ENCODE data around the gene SPIN2B.
"Not testable (repeated sequence)": the region's sequence is repeated elsewhere in the genome, so short reads cannot be mapped to it uniquely, and the experiment has no call there.

- not testable (repeated sequence) for TF ChIP-seq CTCF, POLR2A, POLR2AphosphoS5 (IDR thresholded peaks at IDR 0.05)
Measured at GRCh38 chrX:57102918-57103317, 18.4 kb downstream of the SPIN2B start.
